ENCODE data around the gene INO80E.

INO80E gene

GRCh38 chr16:29978564-29979270, 17.3 kb upstream of the INO80E start:
- in situ Hi-C loops (cut with HindIII; ENCODE audit: low pct_ligation_motif_present, low sequenced_read_pairs): no loop called here
- no peaks in the 10 kb centered on the region for H3K27me3 ChIP-seq (replicated peaks)
- no peak overlapping the region for H3K27ac ChIP-seq
- H3K36me3 ChIP-seq (replicated peaks): peaks cover 56% of the 10 kb centered on the region
- no peak for TF ChIP-seq CTCF (IDR thresholded peaks at IDR 0.05; ENCODE audit: low read depth, low read length, missing control alignments)
- no peak for DNase-seq
- no peak overlapping the region for H3K4me3 ChIP-seq (ENCODE audit: low read depth, low read length)

GRCh38 chr16:29982560-29983419, 13.3 kb upstream of the INO80E start:
- TF ChIP-seq CTCF (IDR thresholded peaks at IDR 0.05; ENCODE audit: low read depth, low read length, missing control alignments): no peak
- Histone ChIP-seq H3K27me3 (replicated peaks) (no peaks in the 10 kb centered on the region), H3K27ac (no peak overlapping the region), H3K36me3 (replicated peaks) (peaks cover 97% of the 10 kb centered on the region), H3K4me3 (ENCODE audit: low read depth, low read length) (no peak overlapping the region)
- DNase-seq: no peak
- in situ Hi-C loops (cut with HindIII; ENCODE audit: low pct_ligation_motif_present, low sequenced_read_pairs): no loop called here

- TF ChIP-seq CTCF (IDR thresholded peaks at IDR 0.05; ENCODE audit: low read depth, low read length, missing control alignments): no peak
- DNase-seq: no peak
- peaks cover 99% of the 10 kb centered on the region for H3K36me3 ChIP-seq (replicated peaks)
- H3K4me3 ChIP-seq (ENCODE audit: low read depth, low read length): no peak overlapping the region
- H3K27me3 ChIP-seq (replicated peaks): no peaks in the 10 kb centered on the region
- in situ Hi-C loops (cut with HindIII; ENCODE audit: low pct_ligation_motif_present, low sequenced_read_pairs): no loop called here
- H3K27ac ChIP-seq: peak overlapping the region; percentile 0
Measured at GRCh38 chr16:29983420-29984136, 12.5 kb upstream of the INO80E start.

GRCh38 chr16:29984137-29984763, 11.8 kb upstream of the INO80E start:
- Histone ChIP-seq H3K4me3 (ENCODE audit: low read depth, low read length) (no peak overlapping the region), H3K27me3 (replicated peaks) (no peaks in the 10 kb centered on the region), H3K27ac (peak overlapping the region; percentile 0), H3K36me3 (replicated peaks) (peaks cover 98% of the 10 kb centered on the region)
- no peak for TF ChIP-seq CTCF (IDR thresholded peaks at IDR 0.05; ENCODE audit: low read depth, low read length, missing control alignments)
- DNase-seq: no peak
- in situ Hi-C loops (cut with HindIII; ENCODE audit: low pct_ligation_motif_present, low sequenced_read_pairs): no loop called here

GRCh38 chr16:29984764-29985147, 11.3 kb upstream of the INO80E start:
- in situ Hi-C loops (cut with HindIII; ENCODE audit: low pct_ligation_motif_present, low sequenced_read_pairs): no loop called here
- DNase-seq: no peak
- no peak overlapping the region for H3K27ac ChIP-seq
- no peak overlapping the region for H3K4me3 ChIP-seq (ENCODE audit: low read depth, low read length)
- peaks cover 97% of the 10 kb centered on the region for H3K36me3 ChIP-seq (replicated peaks)
- no peak for TF ChIP-seq CTCF (IDR thresholded peaks at IDR 0.05; ENCODE audit: low read depth, low read length, missing control alignments)
- no peaks in the 10 kb centered on the region for H3K27me3 ChIP-seq (replicated peaks)
